Stomach (tissue), 4 donors: Measurements from ENCODE around the gene RBFOX2.

Source experiments
- CTCF ChIP-seq, 7 experiments: fragments of 450-650 bp in 4 of 7; fragments of 200-600 bp in 3 of 7; sonication (generic) in 3 of 7; IDR thresholded peaks; one replicate each; pipeline ENCODE4 v1.5.1; 2016 to 2019; ENCODE audit warnings: antibody characterized with exemption in 7 of 7, control low read depth in 2 of 7, mild to moderate bottlenecking in 1 of 7
- POLR2A ChIP-seq, 4 donors: fragments of 450-650 bp; IDR thresholded peaks; one replicate each; pipeline ENCODE4 v1.6.1; 2016; ENCODE audit warnings: antibody characterized with exemption in 4 of 4, control low read depth in 2 of 4, mild to moderate bottlenecking in 1 of 4, moderate library complexity in 1 of 4

DNA sequence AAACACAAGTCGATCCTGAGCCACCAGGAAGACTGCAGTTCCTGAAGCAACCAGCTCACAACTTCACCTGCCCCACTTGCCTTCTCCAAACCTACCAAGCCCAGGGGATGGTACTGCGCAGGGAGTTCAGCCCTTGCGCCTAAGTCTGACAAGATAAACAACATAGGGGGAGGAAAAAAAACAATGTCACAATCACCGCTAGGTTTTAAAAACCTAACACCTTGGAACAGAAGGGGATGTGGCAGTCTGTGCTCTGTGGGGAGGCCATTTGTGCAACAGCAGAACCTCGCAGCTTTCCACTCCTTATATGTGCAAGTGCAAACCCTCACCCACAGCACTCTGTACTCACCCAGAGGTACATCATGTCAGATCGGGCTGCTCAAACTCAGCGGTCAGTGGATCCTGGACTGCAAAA, 134.2 kb downstream of the RBFOX2 start:
- peak in 2 of 7 experiments; percentile 18 to 20 for TF ChIP-seq CTCF (IDR thresholded peaks at IDR 0.05)
- no peak for TF ChIP-seq POLR2A (IDR thresholded peaks at IDR 0.05)
